ENCODE results near the gene VAMP3. TPM values are rescaled to one million over a fixed set of nuclear protein-coding genes. Genes with fewer than 3 reads are reported as not detected.

VAMP3 gene
- polyA plus RNA-seq, 1 donor from 2014 or later: 20.2 TPM

DNA sequence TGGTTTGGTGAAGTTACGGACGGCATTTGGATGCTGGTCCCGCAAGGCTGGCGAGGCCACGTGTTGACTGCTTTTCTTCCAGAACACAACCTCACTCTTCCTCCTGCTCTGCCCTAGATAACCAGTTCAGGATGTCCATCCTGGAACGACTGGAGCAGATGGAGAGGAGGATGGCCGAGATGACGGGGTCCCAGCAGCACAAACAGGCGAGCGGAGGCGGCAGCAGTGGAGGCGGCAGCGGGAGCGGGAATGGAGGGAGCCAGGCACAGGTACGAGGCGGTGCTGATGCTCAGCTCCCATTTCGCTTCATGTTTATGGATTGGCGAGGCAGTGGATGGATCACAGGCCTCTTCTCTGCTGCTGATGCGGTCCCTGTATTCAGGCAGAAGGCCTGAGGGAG lies 38.8 kb upstream of the VAMP3 start:
- Histone ChIP-seq H4K20me1 (ENCODE audit: insufficient read depth) (peaks cover 17% of the 10 kb centered on the region), H3K9me2 (ENCODE audit: insufficient read depth, low read length) (no peaks in the 10 kb centered on the region), H3K27ac (ENCODE audit: low read length) (no peak overlapping the region), H3K9me3 (ENCODE audit: low read length) (no peaks in the 10 kb centered on the region), H3F3A (ENCODE audit: insufficient read depth, low read length, poor library complexity, severe bottlenecking) (no peaks in the 10 kb centered on the region), H3K79me2 (replicated peaks; ENCODE audit: insufficient read depth, low read length) (peaks cover 40% of the 10 kb centered on the region), H3K27me3 (ENCODE audit: insufficient read depth, low read depth, low read length) (no peaks in the 10 kb centered on the region), H3K4me3 (ENCODE audit: low read length) (no peak overlapping the region), H2AFZ (ENCODE audit: low read depth, low read length) (no peak overlapping the region), H3K4me2 (ENCODE audit: low read length) (no peak overlapping the region), H3K9ac (ENCODE audit: low read length) (no peak overlapping the region), H3K36me3 (ENCODE audit: insufficient read depth, low read length) (peaks cover 30% of the 10 kb centered on the region)
- TF ChIP-seq, protein P1, sequence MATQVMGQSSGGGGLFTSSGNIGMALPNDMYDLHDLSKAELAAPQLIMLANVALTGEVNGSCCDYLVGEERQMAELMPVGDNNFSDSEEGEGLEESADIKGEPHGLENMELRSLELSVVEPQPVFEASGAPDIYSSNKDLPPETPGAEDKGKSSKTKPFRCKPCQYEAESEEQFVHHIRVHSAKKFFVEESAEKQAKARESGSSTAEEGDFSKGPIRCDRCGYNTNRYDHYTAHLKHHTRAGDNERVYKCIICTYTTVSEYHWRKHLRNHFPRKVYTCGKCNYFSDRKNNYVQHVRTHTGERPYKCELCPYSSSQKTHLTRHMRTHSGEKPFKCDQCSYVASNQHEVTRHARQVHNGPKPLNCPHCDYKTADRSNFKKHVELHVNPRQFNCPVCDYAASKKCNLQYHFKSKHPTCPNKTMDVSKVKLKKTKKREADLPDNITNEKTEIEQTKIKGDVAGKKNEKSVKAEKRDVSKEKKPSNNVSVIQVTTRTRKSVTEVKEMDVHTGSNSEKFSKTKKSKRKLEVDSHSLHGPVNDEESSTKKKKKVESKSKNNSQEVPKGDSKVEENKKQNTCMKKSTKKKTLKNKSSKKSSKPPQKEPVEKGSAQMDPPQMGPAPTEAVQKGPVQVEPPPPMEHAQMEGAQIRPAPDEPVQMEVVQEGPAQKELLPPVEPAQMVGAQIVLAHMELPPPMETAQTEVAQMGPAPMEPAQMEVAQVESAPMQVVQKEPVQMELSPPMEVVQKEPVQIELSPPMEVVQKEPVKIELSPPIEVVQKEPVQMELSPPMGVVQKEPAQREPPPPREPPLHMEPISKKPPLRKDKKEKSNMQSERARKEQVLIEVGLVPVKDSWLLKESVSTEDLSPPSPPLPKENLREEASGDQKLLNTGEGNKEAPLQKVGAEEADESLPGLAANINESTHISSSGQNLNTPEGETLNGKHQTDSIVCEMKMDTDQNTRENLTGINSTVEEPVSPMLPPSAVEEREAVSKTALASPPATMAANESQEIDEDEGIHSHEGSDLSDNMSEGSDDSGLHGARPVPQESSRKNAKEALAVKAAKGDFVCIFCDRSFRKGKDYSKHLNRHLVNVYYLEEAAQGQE (IDR thresholded peaks at IDR 0.05; ENCODE audit: borderline replicate concordance): no peak

DNA sequence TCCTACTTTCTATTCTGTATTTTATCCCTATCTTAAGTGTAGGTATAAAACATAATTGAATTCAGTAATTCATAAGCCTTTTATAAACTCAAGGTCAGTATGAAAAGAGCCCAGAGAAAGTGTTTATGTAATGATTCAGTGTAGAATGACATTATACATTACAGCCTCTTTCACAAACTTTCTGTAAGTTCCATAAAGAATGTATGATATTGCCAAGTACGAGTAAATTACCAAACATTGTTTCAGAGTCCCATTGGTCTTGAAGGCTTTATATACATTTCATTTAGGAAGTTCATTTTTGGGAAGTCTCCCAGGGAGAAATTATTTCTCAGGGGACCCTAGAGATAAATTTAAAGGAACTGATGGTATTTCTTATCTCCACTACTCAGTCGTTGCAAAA lies 37.8 kb upstream of the VAMP3 start:
- Histone ChIP-seq H4K20me1 (ENCODE audit: insufficient read depth) (peaks cover 10% of the 10 kb centered on the region), H2AFZ (ENCODE audit: low read depth, low read length) (no peak overlapping the region), H3K79me2 (replicated peaks; ENCODE audit: insufficient read depth, low read length) (peaks cover 34% of the 10 kb centered on the region), H3K4me3 (ENCODE audit: low read length) (no peak overlapping the region), H3F3A (ENCODE audit: insufficient read depth, low read length, poor library complexity, severe bottlenecking) (no peaks in the 10 kb centered on the region), H3K9me3 (ENCODE audit: low read length) (no peaks in the 10 kb centered on the region), H3K36me3 (ENCODE audit: insufficient read depth, low read length) (peaks cover 35% of the 10 kb centered on the region), H3K27ac (ENCODE audit: low read length) (no peak overlapping the region), H3K9me2 (ENCODE audit: insufficient read depth, low read length) (no peaks in the 10 kb centered on the region), H3K27me3 (ENCODE audit: insufficient read depth, low read depth, low read length) (no peaks in the 10 kb centered on the region), H3K9ac (ENCODE audit: low read length) (no peak overlapping the region), H3K4me2 (ENCODE audit: low read length) (no peak overlapping the region)
- TF ChIP-seq EP300 (conservative IDR thresholded peaks at IDR 0.05; ENCODE audit: poor library complexity, severe bottlenecking) (no peak), MXI1 (conservative IDR thresholded peaks at IDR 0.05; ENCODE audit: poor library complexity, severe bottlenecking) (no peak), RAD21 (conservative IDR thresholded peaks at IDR 0.05) (no peak), SMC3 (conservative IDR thresholded peaks at IDR 0.05; ENCODE audit: poor library complexity) (no peak), POLR2AphosphoS5 (IDR thresholded peaks at IDR 0.05) (no peak)
- TF ChIP-seq, protein P2, sequence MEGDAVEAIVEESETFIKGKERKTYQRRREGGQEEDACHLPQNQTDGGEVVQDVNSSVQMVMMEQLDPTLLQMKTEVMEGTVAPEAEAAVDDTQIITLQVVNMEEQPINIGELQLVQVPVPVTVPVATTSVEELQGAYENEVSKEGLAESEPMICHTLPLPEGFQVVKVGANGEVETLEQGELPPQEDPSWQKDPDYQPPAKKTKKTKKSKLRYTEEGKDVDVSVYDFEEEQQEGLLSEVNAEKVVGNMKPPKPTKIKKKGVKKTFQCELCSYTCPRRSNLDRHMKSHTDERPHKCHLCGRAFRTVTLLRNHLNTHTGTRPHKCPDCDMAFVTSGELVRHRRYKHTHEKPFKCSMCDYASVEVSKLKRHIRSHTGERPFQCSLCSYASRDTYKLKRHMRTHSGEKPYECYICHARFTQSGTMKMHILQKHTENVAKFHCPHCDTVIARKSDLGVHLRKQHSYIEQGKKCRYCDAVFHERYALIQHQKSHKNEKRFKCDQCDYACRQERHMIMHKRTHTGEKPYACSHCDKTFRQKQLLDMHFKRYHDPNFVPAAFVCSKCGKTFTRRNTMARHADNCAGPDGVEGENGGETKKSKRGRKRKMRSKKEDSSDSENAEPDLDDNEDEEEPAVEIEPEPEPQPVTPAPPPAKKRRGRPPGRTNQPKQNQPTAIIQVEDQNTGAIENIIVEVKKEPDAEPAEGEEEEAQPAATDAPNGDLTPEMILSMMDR (IDR thresholded peaks at IDR 0.05; ENCODE audit: poor library complexity, severe bottlenecking): no peak
- TF ChIP-seq, protein P1 (IDR thresholded peaks at IDR 0.05; ENCODE audit: borderline replicate concordance): no peak

All from neural cell (in vitro differentiated cells).